Heart left ventricle (tissue), 16 donors: ENCODE measurements around the gene TRAF2. TPM values are rescaled to one million over a fixed set of nuclear protein-coding genes. Genes with fewer than 3 reads are reported as not detected.
"Not testable (repeated sequence)": the region's sequence is repeated elsewhere in the genome, so short reads cannot be mapped to it uniquely, and the experiment has no call there.

Source experiments
- ATAC-seq, 4 donors: fragments of 200-7000 bp; cut with Tn5 transposase; one replicate each; pipeline ENCODE4 v1.9.1; 2020 to 2022; ENCODE audit warnings: moderate library complexity in 4 of 4, mild to moderate bottlenecking in 3 of 4, moderate number of reproducible peaks in 1 of 4
- DNase-seq, 5 donors: peaks; one replicate each; pipeline ENCODE4 v3.0.0-alpha.2; 2020
- H3K27ac ChIP-seq, 12 donors: fragments of 200-600 bp; sonication (generic) in 4 of 12; one replicate each; pipeline versions ENCODE4 v1.5.0 to v1.8.0; 2016 to 2022; ENCODE audit warnings: mild to moderate bottlenecking in 2 of 12
- H3K27me3 ChIP-seq, 9 donors: fragments of 200-600 bp; sonication (generic) in 2 of 9; one replicate each; pipeline versions ENCODE4 v1.5.1 to v1.8.0; 2016 to 2022; ENCODE audit warnings: mild to moderate bottlenecking in 3 of 9
- H3K36me3 ChIP-seq, 9 donors: fragments of 200-600 bp; sonication (generic) in 2 of 9; one replicate each; pipeline versions ENCODE4 v1.5.0 to v1.8.0; 2018 to 2022; ENCODE audit warnings: mild to moderate bottlenecking in 2 of 9
- H3K4me1 ChIP-seq, 12 donors: fragments of 200-600 bp; sonication (generic) in 4 of 12; one replicate each; pipeline versions ENCODE4 v1.5.0 to v1.8.0; 2016 to 2022; ENCODE audit warnings: mild to moderate bottlenecking in 3 of 12
- H3K4me3 ChIP-seq, 12 donors: fragments of 200-600 bp; sonication (generic) in 4 of 12; one replicate each; pipeline versions ENCODE4 v1.5.0 to v1.8.0; 2017 to 2022; ENCODE audit warnings: mild to moderate bottlenecking in 9 of 12, moderate library complexity in 4 of 12
- H3K9me3 ChIP-seq, 12 donors: fragments of 200-600 bp; sonication (generic) in 4 of 12; one replicate each; pipeline versions ENCODE4 v1.5.0 to v1.8.0; 2016 to 2022; ENCODE audit warnings: mild to moderate bottlenecking in 1 of 12
- CTCF ChIP-seq, 12 donors: fragments of 200-600 bp; sonication (generic) in 4 of 12; IDR thresholded peaks; one replicate each; pipeline versions ENCODE4 v1.5.0 to v1.8.0; 2018 to 2022; ENCODE audit warnings: antibody characterized with exemption in 12 of 12, mild to moderate bottlenecking in 5 of 12
- POLR2A ChIP-seq, 2 donors: fragments of 450-650 bp; IDR thresholded peaks; one replicate each; pipeline ENCODE4 v1.6.1; 2017; ENCODE audit warnings: antibody characterized with exemption in 2 of 2, mild to moderate bottlenecking in 2 of 2, moderate library complexity in 2 of 2
- WGBS, 4 donors: extraction: QIAGEN DNeasy Blood & Tissue Kit in 2 of 4; methylation state at CpG; one replicate each; pipeline versions ENCODE4 v1.1.5 to v1.1.7; 2013 to 2018; 5-methylcytosine and 5-hydroxymethylcytosine counted together
- intact Hi-C, 10 donors: fragments of 100-400 bp; cut with DNase I; formaldehyde crosslinking; loops; one replicate each; pipeline versions ENCODE4 v1.11.1 to v1.14.2; 2022
- polyA plus RNA-seq, 2 donors: library from polyadenylated mRNA; stranded (reverse); fragments of 200-250 nt; gene quantifications; one replicate each; pipeline ENCODE4 v1.2.3, GENCODE V29; 2013
- total RNA-seq, 9 donors: library from RNA; depleted of rRNA in 2 of 9; stranded (reverse); fragments of >200 nt in 2 of 9; fragmentation: NEBNext Ultra II Directional in 3 of 9; extraction: Animal tissue kit (Norgen Biotek cat#: 25700) in 3 of 9; gene quantifications; one replicate each; pipeline versions ENCODE4 v1.1.0 to v1.2.4, GENCODE V29; 2016 to 2023
- donor health status: ischemic (EF 13 %, LVEDD 7.1; RV severe dilation, severe dysfunction).
- donor health status: healthy with polysubstance abuse.
- donor health status: DM: no; HTN: yes; CAD: no.
- donor health status: DM: no; HTN: no; CAD: no.
- donor health status: ischemic (EF 25% LVEDD 6.9; RV normal size, moderate dysfunction).
- donor health status: ischemic (EF 25% LVEDD 5.7; RV mildly dilated, moderate dysfunction).
- donor health status: healthy.
- donor health status: DM: yes; HTN: yes; CAD: no.
- donor health status: ischemic (EF 35%, LVEDD 5.7; RV mildly dilated, moderate dysfunction).
- donor health status: nonischemic (EF 11% LVEDD 7.7; RV severe dilation, severe dysfunction).
- donor health status: DM: yes; HTN: yes; CAD: no.
- donor health status: PGD.
- donor health status: ischemic (EF 29% LVEDD 5.4; RV normal size, mild dysfunction).
- donor health status: nonischemic (EF 23%, LVEDD 6.1; RV moderate dilation, normal function).

Gene TRAF2
- total and polyA plus RNA-seq, 11 donors, result 6.3 to 28.3 (median 9.4) TPM

DNA sequence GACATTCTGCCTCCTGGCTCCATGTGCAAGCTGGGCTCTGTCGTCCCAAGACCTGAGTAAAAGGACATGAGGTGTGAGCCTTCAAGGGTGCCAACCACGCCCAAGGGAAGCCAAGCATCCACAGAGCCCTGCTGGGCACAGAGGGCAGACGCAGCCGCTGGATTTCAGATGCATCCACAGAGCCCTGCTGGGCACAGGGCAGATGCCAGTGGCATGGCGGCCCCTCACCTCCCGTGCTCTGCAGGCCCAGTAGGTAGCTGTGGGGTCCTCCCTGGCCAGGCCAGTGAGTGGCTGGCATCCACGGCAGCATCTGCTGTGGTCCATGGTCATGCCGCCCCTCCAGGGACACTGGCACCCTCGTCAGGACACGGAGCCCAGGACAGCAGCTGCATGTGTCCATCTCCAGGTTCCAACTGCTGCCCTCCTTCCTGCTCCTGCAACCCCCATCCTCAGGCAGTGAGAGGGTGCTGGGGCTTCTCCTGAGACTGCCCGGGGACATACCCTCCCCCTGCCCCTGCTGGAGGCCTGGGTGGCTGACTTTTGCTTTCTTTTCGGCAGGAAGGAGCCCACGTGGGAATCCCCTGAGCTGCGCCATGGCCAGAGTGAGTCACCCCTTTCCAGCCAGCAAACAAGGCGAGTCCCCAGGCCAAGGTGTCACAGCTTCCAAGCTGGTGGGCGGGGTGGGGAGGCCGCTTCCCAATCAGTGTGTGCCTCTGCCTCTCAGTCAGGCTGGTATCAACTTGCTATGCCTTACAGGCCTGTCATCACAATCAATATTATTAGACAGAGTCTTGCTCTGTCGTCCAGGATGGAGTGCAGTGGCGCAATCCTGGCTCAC lies 4.0 kb upstream of the TRAF2 start:
- no peaks in the 10 kb centered on the region for H3K9me3 ChIP-seq
- intact Hi-C loops, result loop anchor here in 3 of 10 donors (5.0 to 10.0 kb wide), 3 partner anchors 52 to 142 kb away; partner anchors contain the start of genes ABCA2 (in 1 of the 3) and FBXW5 (in 1 of the 3)
- peak overlapping the region in 11 of 12 donors; percentile 3 to 92 (median 35) for H3K27ac ChIP-seq
- H3K27me3 ChIP-seq, result no peaks in the 10 kb centered on the region
- WGBS, 4 donors, result 39 to 56% (median 50%) methylated on average over 6 to 19 of the region's 19 CpGs
- peaks cover 2 to 41% (median 27%) of the 10 kb centered on the region in 12 donors for H3K4me1 ChIP-seq
- TF ChIP-seq POLR2A (IDR thresholded peaks at IDR 0.05), result no peak
- no peak for TF ChIP-seq CTCF (IDR thresholded peaks at IDR 0.05)
- ATAC-seq, result peak in 2 of 4 donors; percentile 22 to 69
- DNase-seq, result peak in 4 of 5 donors; percentile 47 to 78 (median 62)
- H3K4me3 ChIP-seq, result peak overlapping the region in 7 of 12 donors; percentile 6 to 56 (median 21)
- H3K36me3 ChIP-seq, result no peaks in the 10 kb centered on the region

DNA sequence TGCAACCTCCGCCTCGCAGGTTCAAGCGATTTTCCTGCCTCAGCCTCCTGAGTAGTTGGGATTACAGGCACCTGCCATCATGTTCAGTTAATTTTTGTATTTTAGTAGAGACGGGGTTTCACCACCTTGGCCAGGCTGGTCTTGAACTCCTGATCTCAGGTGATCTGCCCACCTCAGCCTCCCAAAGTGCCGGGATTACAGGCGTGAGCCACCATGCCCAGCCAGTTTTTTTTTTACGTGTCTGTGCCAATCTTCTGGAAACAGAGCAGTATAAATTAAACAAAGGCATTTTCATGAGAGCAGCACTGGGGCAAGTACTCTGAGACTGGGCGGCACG lies 3.4 kb upstream of the TRAF2 start:
- H3K4me1 ChIP-seq, result peaks cover 5 to 47% (median 33%) of the 10 kb centered on the region in 12 donors
- H3K27ac ChIP-seq, result peak overlapping the region in 5 of 12 donors; percentile 6 to 92 (median 58)
- intact Hi-C loops, result loop anchor here in 3 of 10 donors (5.0 to 10.0 kb wide), 3 partner anchors 52 to 142 kb away; partner anchors contain the start of genes ABCA2 (in 1 of the 3) and FBXW5 (in 1 of the 3)
- not testable (repeated sequence) for H3K9me3 ChIP-seq, ATAC-seq, H3K36me3 ChIP-seq, H3K27me3 ChIP-seq, DNase-seq
- H3K4me3 ChIP-seq, result peak overlapping the region in 2 of 12 donors; percentile 37 to 56
- WGBS, 4 donors, result 79 to 95% (median 88%) methylated on average over 9 of the region's 9 CpGs

DNA sequence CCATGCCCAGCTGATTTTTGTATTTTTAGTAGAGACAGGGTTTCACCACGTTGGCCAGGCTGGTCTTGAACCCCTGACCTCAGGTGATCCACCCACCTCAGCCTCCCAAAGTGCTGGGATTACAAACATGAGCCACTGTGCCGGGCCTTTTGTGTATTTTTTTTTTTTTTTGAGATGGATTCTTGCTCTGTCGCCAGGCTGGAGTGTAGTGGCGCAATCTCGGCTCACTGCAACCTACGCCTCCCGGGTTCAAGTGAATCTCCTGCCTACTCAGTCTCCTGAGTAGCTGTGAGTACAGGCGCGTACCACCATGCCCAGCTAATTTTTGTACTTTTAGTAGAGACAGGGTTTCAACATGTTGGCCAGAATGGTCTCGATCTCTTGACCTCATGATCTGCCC lies 2.6 kb upstream of the TRAF2 start:
- H3K4me3 ChIP-seq, DNase-seq, H3K9me3 ChIP-seq, H3K27ac ChIP-seq, H3K27me3 ChIP-seq, H3K36me3 ChIP-seq, ATAC-seq: not testable (repeated sequence)
- peaks cover 5 to 54% (median 34%) of the 10 kb centered on the region in 12 donors for H3K4me1 ChIP-seq
- intact Hi-C loops, result loop anchor here in 3 of 10 donors (5.0 to 10.0 kb wide), 3 partner anchors 51 to 141 kb away; partner anchors contain the start of genes ABCA2 (in 1 of the 3) and FBXW5 (in 1 of the 3)
- 90 to 97% (median 91%) methylated on average over 10 of the region's 10 CpGs for WGBS, 4 donors

- WGBS, 4 donors, result 1 to 3% (median 2%) methylated on average over 39 to 76 of the region's 76 CpGs
- Histone ChIP-seq H3K4me3 (peak overlapping the region; percentile 73 to 93 (median 84)), H3K4me1 (peaks cover 5 to 48% (median 27%) of the 10 kb centered on the region in 12 donors), H3K27me3 (no peaks in the 10 kb centered on the region), H3K36me3 (peaks cover 0 to 19% (median 0%) of the 10 kb centered on the region in 9 donors), H3K9me3 (no peaks in the 10 kb centered on the region), H3K27ac (peak overlapping the region in 11 of 12 donors; percentile 73 to 93 (median 87))
- DNase-seq (no peak), ATAC-seq (peak in 3 of 4 donors; percentile 4 to 40 (median 13))
- intact Hi-C loops, result loop anchor here in 7 of 10 donors (1.0 to 10.0 kb wide), 8 partner anchors 35 to 138 kb away; partner anchors contain the start of genes PHPT1 (in 3 of the 7), ABCA2 (in 1 of the 7) and FBXW5 (in 1 of the 7)
- TF ChIP-seq CTCF (IDR thresholded peaks at IDR 0.05) (no peak), POLR2A (IDR thresholded peaks at IDR 0.05) (no peak)
These were observed 588 bp downstream of the TRAF2 start for GRCh38 chr9:136886610-136887597.
